GM18867 (cell line): ENCODE data around the gene KLF15.

Source experiments
- ATAC-seq: cut with Tn5 transposase; IDR thresholded peaks from one replicate; pipeline ENCODE4 v1.9.1; 2021; ENCODE audit warnings: mild to moderate bottlenecking, moderate library complexity; ENCODE audit not compliant: unreplicated experiment

The KLF15 gene

GRCh38 chr3:126322181-126322967 lies 34.8 kb downstream of the KLF15 start:
- ATAC-seq, result no peak

GRCh38 chr3:126321490-126321889 lies 35.7 kb downstream of the KLF15 start:
- no peak for ATAC-seq

GRCh38 chr3:126320517-126321293 lies 36.5 kb downstream of the KLF15 start:
- no peak for ATAC-seq

- no peak for ATAC-seq
These were observed 37.4 kb downstream of the KLF15 start for GRCh38 chr3:126319701-126320295.

GRCh38 chr3:126317029-126317996 lies 39.9 kb downstream of the KLF15 start:
- ATAC-seq, result no peak

- no peak for ATAC-seq
These were observed 40.7 kb downstream of the KLF15 start for GRCh38 chr3:126316501-126316939.

GRCh38 chr3:126316031-126316461 lies 41.2 kb downstream of the KLF15 start:
- no peak for ATAC-seq

- no peak for ATAC-seq
These were observed 42.2 kb downstream of the KLF15 start for GRCh38 chr3:126314790-126315658.

GRCh38 chr3:126314305-126314789 lies 42.9 kb downstream of the KLF15 start:
- ATAC-seq, result no peak

GRCh38 chr3:126313580-126314304 lies 43.5 kb downstream of the KLF15 start:
- ATAC-seq, result no peak

- no peak for ATAC-seq
These were observed 44.0 kb downstream of the KLF15 start for GRCh38 chr3:126313166-126313565.

GRCh38 chr3:126312341-126312740 lies 44.9 kb downstream of the KLF15 start:
- no peak for ATAC-seq

GRCh38 chr3:126311338-126311978 lies 45.8 kb downstream of the KLF15 start:
- ATAC-seq, result no peak

- ATAC-seq, result no peak
These were observed 46.4 kb downstream of the KLF15 start for GRCh38 chr3:126310816-126311215.

GRCh38 chr3:126309861-126310655 lies 47.1 kb downstream of the KLF15 start:
- no peak for ATAC-seq

GRCh38 chr3:126309165-126309564 lies 48.0 kb downstream of the KLF15 start:
- no peak for ATAC-seq

GRCh38 chr3:126308394-126309125 lies 48.6 kb downstream of the KLF15 start:
- no peak for ATAC-seq
